Osteocyte (in vitro differentiated cells): Measurements from ENCODE around the gene ULBP2. TPM values are rescaled to one million over a fixed set of nuclear protein-coding genes. Genes with fewer than 3 reads are reported as not detected.
"Not testable (repeated sequence)": the region's sequence is repeated elsewhere in the genome, so short reads cannot be mapped to it uniquely, and the experiment has no call there.

Experiments used
- DNase-seq: peaks from one replicate; pipeline ENCODE4 v3.0.0; 2021; ENCODE audit warnings: mixed read lengths; ENCODE audit not compliant: unreplicated experiment; ENCODE audit errors: extremely low spot score
- H3K27ac Mint-ChIP-seq: one replicate; pipeline ENCODE4 v1.8.0; 2021; ENCODE audit warnings: mild to moderate bottlenecking, mixed read lengths; ENCODE audit not compliant: unreplicated experiment
- H3K27me3 Mint-ChIP-seq: one replicate; pipeline ENCODE4 v1.8.0; 2021; ENCODE audit warnings: mixed read lengths; ENCODE audit not compliant: unreplicated experiment
- H3K36me3 Mint-ChIP-seq: one replicate; pipeline ENCODE4 v1.8.0; 2021; ENCODE audit warnings: mixed read lengths; ENCODE audit not compliant: unreplicated experiment
- H3K4me1 Mint-ChIP-seq: one replicate; pipeline ENCODE4 v1.8.0; 2021; ENCODE audit warnings: mixed read lengths; ENCODE audit not compliant: unreplicated experiment
- H3K4me3 Mint-ChIP-seq: one replicate; pipeline ENCODE4 v1.8.0; 2021; ENCODE audit warnings: mild to moderate bottlenecking, moderate library complexity, mixed read lengths; ENCODE audit not compliant: unreplicated experiment
- H3K9me3 Mint-ChIP-seq: one replicate; pipeline ENCODE4 v1.8.0; 2021; ENCODE audit warnings: mixed read lengths; ENCODE audit not compliant: unreplicated experiment
- CTCF ChIP-seq: fragments of 200-600 bp; sonication (generic); IDR thresholded peaks from 2 replicates; pipeline ENCODE4 v1.5.0; 2021; ENCODE audit warnings: antibody characterized with exemption, mild to moderate bottlenecking, moderate library complexity
- total RNA-seq: library from RNA; stranded (reverse); gene quantifications from 2 replicates; pipeline ENCODE4 v1.2.1, GENCODE V29; 2021

ULBP2 gene
- total RNA-seq, 1 donor from 2014 or later = 2.1 TPM

DNA sequence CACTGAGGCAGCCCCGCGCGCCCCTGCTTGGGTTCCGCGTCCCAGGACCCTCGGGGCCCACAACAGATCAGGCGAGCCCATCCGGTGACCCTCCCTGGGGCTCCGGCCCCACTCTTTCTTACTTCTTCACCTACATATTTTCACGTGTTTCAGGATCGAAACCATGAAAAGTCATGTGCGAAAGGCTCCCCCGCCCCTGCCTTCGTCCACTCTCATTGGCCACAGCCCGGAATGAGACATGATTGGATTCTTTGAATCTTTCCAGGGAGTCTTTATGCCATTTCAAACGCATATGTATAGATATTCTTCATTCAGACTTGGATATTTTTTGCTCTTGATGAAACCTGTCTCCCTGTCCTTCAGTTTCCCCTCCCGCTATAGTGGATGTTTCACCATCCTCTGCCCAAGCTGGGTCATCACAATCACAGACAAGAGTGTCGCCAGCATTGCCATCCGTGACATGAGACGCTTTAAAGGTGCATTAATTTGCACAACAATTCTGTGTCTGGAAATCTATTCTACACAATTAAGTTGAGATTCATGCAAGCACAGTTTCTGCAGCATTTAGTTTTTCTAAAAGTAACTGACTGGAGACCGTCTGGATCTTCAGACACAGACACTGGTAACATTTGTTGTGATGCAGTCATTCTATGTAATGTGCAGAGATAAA is 13.3 kb downstream of the ULBP2 start:
- not testable (repeated sequence) for H3K9me3 Mint-ChIP-seq, H3K27ac Mint-ChIP-seq

DNA sequence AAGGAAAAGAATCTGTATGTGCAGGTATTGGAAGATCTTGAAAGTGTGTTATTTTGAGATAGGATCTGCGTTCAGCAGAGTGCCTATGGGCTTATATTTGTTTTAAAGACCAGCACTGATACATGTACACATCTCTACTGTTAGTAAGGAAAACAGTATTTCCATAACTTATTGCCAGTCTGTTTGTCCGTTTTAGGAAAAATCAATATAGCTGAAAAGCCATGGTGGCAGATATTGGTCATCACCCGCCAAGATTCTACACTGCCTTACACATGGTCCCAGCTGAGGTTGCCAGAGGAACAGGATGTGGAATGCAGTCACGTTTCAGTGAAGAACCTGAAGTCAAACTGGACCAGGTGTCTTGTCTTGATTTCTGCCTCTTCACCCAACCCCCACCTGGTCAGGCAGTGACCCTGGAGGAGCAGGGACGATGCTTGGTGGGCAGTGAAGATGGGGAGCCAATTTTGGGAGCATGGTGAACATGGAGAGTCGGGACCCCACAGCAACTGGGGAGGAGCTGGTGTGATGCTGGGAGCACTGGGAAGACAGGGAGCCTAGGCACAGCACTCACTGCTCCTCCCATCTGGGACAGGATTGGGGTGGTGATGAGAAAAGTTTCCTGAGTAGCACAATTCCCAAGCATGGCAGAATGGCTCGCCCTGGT is 14.0 kb downstream of the ULBP2 start:
- not testable (repeated sequence) for DNase-seq, H3K36me3 Mint-ChIP-seq, H3K27ac Mint-ChIP-seq, H3K4me1 Mint-ChIP-seq, H3K4me3 Mint-ChIP-seq, H3K9me3 Mint-ChIP-seq
- peaks cover 77% of the 10 kb centered on the region for H3K27me3 Mint-ChIP-seq

More for the DNA sequence above, 13.3 kb downstream of the ULBP2 start:
- not testable (repeated sequence) for DNase-seq, H3K36me3 Mint-ChIP-seq, H3K4me1 Mint-ChIP-seq
- Mint-ChIP-seq H3K4me3 (peak overlapping the region; percentile 68), H3K27me3 (peaks cover 77% of the 10 kb centered on the region)

DNA sequence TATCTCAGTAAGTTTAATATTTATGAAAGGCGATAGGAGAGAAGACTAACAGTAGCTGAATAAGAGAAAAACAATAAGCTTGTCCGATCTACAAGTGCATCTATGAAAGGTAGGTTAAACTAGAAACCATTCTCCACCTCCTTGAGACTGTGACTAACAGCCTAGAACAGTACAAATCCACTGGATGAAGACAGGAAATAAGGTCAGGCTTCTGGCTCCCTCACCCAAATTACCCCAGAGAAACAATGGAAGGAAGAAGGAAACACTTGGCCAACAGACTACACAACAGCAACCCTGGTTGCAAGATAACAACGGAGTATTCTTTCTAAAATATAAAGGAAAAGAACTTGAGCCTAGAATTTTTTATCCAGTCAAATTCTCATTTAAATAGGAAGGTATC is 16.3 kb downstream of the ULBP2 start:
- not testable (repeated sequence) for H3K9me3 Mint-ChIP-seq, H3K27ac Mint-ChIP-seq, H3K36me3 Mint-ChIP-seq, H3K4me1 Mint-ChIP-seq, H3K4me3 Mint-ChIP-seq, DNase-seq
- H3K27me3 Mint-ChIP-seq = peaks cover 66% of the 10 kb centered on the region

- H3K4me3 Mint-ChIP-seq, DNase-seq, H3K9me3 Mint-ChIP-seq, H3K27ac Mint-ChIP-seq, H3K36me3 Mint-ChIP-seq: not testable (repeated sequence)
- Mint-ChIP-seq H3K4me1 (peaks cover 19% of the 10 kb centered on the region), H3K27me3 (peaks cover 70% of the 10 kb centered on the region)
These were observed 18.0 kb downstream of the ULBP2 start for GRCh38 chr6:149959806-149960205.

GRCh38 chr6:149960488-149960887 is 18.7 kb downstream of the ULBP2 start:
- H3K9me3 Mint-ChIP-seq = no peaks in the 10 kb centered on the region

GRCh38 chr6:149961728-149962425 is 20.1 kb downstream of the ULBP2 start:
- peaks cover 65% of the 10 kb centered on the region for H3K27me3 Mint-ChIP-seq

More at GRCh38 chr6:149960488-149960887, 18.7 kb downstream of the ULBP2 start:
- no peak overlapping the region for H3K27ac Mint-ChIP-seq
- H3K36me3 Mint-ChIP-seq = no peaks in the 10 kb centered on the region
- TF ChIP-seq CTCF = no peak
- H3K27me3 Mint-ChIP-seq = peaks cover 70% of the 10 kb centered on the region
- no peak overlapping the region for H3K4me3 Mint-ChIP-seq
- no peak for DNase-seq
- peaks cover 19% of the 10 kb centered on the region for H3K4me1 Mint-ChIP-seq

More at GRCh38 chr6:149961728-149962425, 20.1 kb downstream of the ULBP2 start:
- peaks cover 23% of the 10 kb centered on the region for H3K4me1 Mint-ChIP-seq
- H3K27ac Mint-ChIP-seq = no peak overlapping the region
- H3K4me3 Mint-ChIP-seq = no peak overlapping the region
- TF ChIP-seq CTCF = peak; percentile 31
- H3K36me3 Mint-ChIP-seq = no peaks in the 10 kb centered on the region
- no peaks in the 10 kb centered on the region for H3K9me3 Mint-ChIP-seq
- DNase-seq = no peak
